ENCODE data around the gene SLC12A7. TPM values are rescaled to one million over a fixed set of nuclear protein-coding genes. Genes with fewer than 3 reads are reported as not detected.

The SLC12A7 gene
- total RNA-seq, 1 experiment from 2014 or later = 30.8 TPM

- H3K79me1 ChIP-seq (ENCODE audit: insufficient read depth, low read depth, low read length, poor library complexity, severe bottlenecking) = no peaks in the 10 kb centered on the region
- no CpG with 5 or more reads among the region's 34 CpGs for whole genome bisulfite sequencing (ENCODE audit: extremely low coverage, insufficient read length, low lambda C conversion rate)
- H3K27ac ChIP-seq (ENCODE audit: insufficient read length, low read depth, low read length) = no peak overlapping the region
- H2BK5ac ChIP-seq (ENCODE audit: insufficient read length, low read length) = no peak overlapping the region
- no peak overlapping the region for H3K27ac Mint-ChIP-seq
- no peak overlapping the region for H4K5ac ChIP-seq (ENCODE audit: insufficient read length, low read depth, low read length)
- H4K20me1 ChIP-seq (ENCODE audit: control insufficient read depth, insufficient read depth, insufficient read length) = no peaks in the 10 kb centered on the region
- H3K36me3 Mint-ChIP-seq (ENCODE audit: insufficient read depth in 1 of 3, low read depth in 3 of 3) = no peaks in the 10 kb centered on the region
- H3K18ac ChIP-seq (ENCODE audit: insufficient read length, low read depth, low read length) = no peak overlapping the region
- H2BK120ac ChIP-seq (ENCODE audit: low read depth, low read length, poor library complexity, severe bottlenecking) = no peak overlapping the region
- H3K9me3 ChIP-seq (ENCODE audit: control insufficient read depth, low read depth, low read length) = no peaks in the 10 kb centered on the region
- no peak overlapping the region for H2AFZ ChIP-seq (ENCODE audit: low read length)
- H3K9me3 Mint-ChIP-seq = no peaks in the 10 kb centered on the region
- H3K4ac ChIP-seq (ENCODE audit: low read depth, low read length) = no peak overlapping the region
- H3K79me2 ChIP-seq (ENCODE audit: insufficient read depth, low read length) = no peaks in the 10 kb centered on the region
- H3K4me2 ChIP-seq (ENCODE audit: insufficient read depth, insufficient read length, low read length) = no peak overlapping the region
- no peak overlapping the region for H3K23ac ChIP-seq (ENCODE audit: insufficient read length, low read depth, low read length)
- no peak overlapping the region for H2BK15ac ChIP-seq (ENCODE audit: low read depth, low read length)
- no peak for TF ChIP-seq CTCF (conservative IDR thresholded peaks at IDR 0.05)
- no peak overlapping the region for H2BK12ac ChIP-seq (ENCODE audit: insufficient read length, low read depth, low read length)
- H3K56ac ChIP-seq (ENCODE audit: insufficient read length, low read depth, low read length) = no peak overlapping the region
- H3T11ph ChIP-seq (ENCODE audit: low read length) = no peak overlapping the region
- H3K9ac ChIP-seq (ENCODE audit: extremely low read depth, insufficient read length, low read length) = no peak overlapping the region
- no peak for DNase-seq
- no peak overlapping the region for H3K4me3 Mint-ChIP-seq
- H2AK5ac ChIP-seq (ENCODE audit: insufficient read length, low read length) = no peak overlapping the region
- H4K91ac ChIP-seq (ENCODE audit: insufficient read length, low read depth, low read length) = no peak overlapping the region
- H3K27me3 Mint-ChIP-seq (ENCODE audit: low read depth) = peaks cover 4% of the 10 kb centered on the region; the same call in 1 of the 2 replicates
- no peak overlapping the region for H3K14ac ChIP-seq (ENCODE audit: insufficient read depth, low read length)
- H3K23me2 ChIP-seq (ENCODE audit: insufficient read length, low read depth, low read length, poor library complexity, severe bottlenecking) = no peaks in the 10 kb centered on the region
- no peak overlapping the region for H4K8ac ChIP-seq (replicated peaks; ENCODE audit: insufficient read length, low read depth, low read length)
- H3K4me1 ChIP-seq (ENCODE audit: insufficient read depth, low read length) = no peaks in the 10 kb centered on the region; the same call in 1 of the 2 replicates
- H3K4me1 Mint-ChIP-seq = peaks cover 10 to 39% of the 10 kb centered on the region in 2 experiments
- H3K27me3 ChIP-seq (ENCODE audit: insufficient read depth, low read length) = no peaks in the 10 kb centered on the region
- no peak overlapping the region for H2BK20ac ChIP-seq (ENCODE audit: low read depth, low read length, poor library complexity, severe bottlenecking)
These were observed 31.2 kb upstream of the SLC12A7 start for GRCh38 chr5:1142886-1143669.

Data from H9 (cell line).